Left renal cortex interstitium (tissue), 4 donors: ENCODE results near the gene TNK1. TPM values are rescaled to one million over a fixed set of nuclear protein-coding genes. Genes with fewer than 3 reads are reported as not detected.
A peak's percentile ranks its signal among the peaks of the same experiment; 100 is the strongest.
"Not testable (repeated sequence)": the region's sequence is repeated elsewhere in the genome, so short reads cannot be mapped to it uniquely, and the experiment has no call there.

Experiments
- DNase-seq, 4 donors: peaks; one replicate each; pipeline ENCODE4 v3.0.0-alpha.2; 2013; ENCODE audit warnings: low read depth in 4 of 4, low spot score in 2 of 4, missing footprints in 1 of 4
- polyA plus RNA-seq, 4 donors: library from polyadenylated mRNA; unstranded; fragments of 120-200 nt; gene quantifications; one replicate each; pipeline ENCODE4 v1.2.1, GENCODE V29; 2013; ENCODE audit not compliant: insufficient read length in 4 of 4

The TNK1 gene
- 1 to 10 TPM; 3.1 to 7.9 (median 5.7) TPM for polyA plus RNA-seq

DNA sequence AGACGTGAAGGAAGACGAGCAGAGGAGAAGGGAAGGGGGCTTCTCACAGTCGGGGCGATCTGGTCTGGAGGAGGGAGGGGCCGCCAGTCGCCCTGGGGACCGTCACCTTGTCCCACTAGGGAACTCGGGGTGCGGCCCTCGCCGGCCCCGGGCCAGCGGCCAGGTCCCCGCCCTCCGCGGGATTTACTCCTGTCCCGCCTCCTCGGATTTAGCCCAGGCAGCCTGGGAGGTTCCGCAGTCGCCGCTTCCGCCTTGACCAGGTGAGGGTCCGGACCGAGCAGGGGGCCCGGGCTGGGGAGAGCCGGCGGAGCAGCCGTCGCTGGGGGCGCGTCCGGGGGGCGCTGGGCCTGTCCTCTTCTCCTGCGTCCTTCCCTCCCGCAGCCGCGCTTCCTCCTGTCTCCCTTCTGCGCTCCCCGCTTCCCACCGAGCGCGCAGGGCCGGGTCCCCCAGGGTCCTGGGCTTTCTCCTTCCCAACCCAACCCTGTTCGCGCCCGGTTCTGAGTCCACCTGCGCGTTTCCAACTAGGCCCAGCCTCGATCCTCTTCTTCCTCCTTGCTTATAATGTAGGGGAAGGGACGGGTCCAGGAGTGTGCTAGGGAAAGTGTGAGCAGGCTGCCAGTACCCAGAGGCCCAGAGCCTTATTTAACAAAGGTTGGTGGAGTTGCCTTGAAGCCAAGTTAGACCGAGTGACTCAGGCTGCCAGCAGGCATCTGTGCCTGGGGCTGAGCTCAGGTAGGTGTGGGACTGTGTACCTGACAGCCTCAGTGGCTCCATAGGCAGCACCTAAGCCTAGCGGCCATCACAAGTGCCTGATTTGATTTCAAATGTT lies at the start of gene TNK1:
TSS of gene TNK1 (plus strand) at position 235 of the 829 bp plus-strand sequence. CDS start 1,838 bp downstream, outside the sequence.
- DNase-seq: peak in 1 of 4 donors; percentile 13

DNA sequence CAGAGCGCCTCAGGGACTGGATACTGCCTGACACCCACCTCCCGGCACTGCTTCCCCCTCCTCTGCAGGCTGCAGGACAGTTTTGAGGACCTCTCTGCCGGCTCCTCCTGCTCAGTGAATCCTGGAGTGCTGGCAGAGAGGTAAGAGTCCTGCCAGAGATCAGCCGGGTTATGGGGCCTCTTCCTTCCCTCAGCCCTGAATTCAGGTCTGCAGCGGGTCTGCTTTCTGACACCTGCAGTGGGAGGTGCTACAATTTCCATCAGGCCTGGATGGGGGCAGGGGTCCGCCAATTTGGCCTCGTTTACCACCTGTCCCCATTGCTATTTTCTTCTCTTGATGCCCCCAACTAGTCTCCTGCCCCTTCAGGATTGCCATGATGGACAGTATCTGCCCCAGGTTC lies 48.8 kb upstream of the TNK1 start:
- no peak for DNase-seq

DNA sequence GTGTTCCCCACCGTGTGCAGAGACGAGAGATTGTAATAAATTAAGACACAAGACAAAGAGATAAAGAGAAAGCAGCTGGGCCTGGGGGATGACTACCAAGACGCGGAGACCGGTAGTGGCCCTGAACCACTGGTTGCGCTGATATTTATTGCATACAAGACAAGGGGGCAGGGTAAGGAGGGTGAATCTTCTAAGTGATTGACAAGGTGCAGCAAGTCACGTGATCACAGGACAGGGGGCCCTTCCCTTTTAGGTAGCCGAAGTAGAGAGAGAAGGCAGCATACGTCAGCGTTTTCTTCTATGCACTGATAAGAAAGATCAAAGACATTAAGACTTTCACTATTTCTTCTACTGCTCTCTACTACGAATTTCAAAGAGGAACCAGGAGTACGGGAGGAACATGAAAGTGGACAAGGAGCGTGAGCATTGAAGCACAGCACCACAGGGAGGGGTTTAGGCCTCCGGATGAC lies 48.3 kb upstream of the TNK1 start:
- not testable (repeated sequence) for DNase-seq

GRCh38 chr17:7334938-7335538 lies 45.9 kb upstream of the TNK1 start:
- no peak for DNase-seq

DNA sequence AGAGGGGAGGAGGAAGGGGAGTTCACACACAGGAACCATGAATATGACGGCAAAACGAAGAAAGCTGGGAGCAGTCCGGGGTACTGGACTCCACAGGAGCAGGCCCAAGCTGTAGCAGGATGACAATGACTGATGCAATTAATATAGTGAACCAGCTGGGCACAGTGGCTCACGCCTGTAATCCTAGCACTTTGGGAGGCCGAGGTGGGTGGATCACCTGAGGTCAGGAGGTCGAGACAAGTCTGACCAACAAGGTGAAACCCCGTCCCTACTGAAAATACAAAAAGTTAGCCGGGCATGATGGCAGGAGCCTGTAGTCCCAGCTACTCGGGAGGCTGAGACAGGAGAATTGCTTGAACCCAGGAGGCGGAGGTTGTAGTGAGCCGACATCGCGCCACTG lies 45.1 kb upstream of the TNK1 start:
- DNase-seq: not testable (repeated sequence)

GRCh38 chr17:7336240-7337175 lies 44.4 kb upstream of the TNK1 start, which contains the start of gene ACAP1:
TSS of gene ACAP1 (plus strand) at chr17:7336529. CDS start at chr17:7336735, 206 bp downstream.
- DNase-seq: no peak

DNA sequence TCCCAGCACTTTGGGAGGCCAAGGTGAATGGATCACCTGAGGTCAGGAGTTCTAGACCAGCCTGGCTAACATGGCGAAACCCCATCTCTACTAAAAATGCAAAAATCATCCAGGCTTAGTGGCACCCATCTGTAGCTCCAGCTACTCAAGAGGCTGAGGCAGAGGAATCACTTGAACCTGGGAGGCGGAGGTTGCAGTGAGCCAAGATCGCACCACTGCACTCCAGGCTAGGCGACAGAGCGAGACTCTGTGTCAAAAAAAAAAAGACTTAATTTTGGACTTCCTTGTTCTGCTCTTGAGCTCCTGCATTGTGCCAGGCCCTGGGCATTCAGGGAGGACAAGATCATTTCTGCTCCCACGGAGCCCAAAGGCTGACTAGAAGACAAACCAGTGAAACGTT lies 43.3 kb upstream of the TNK1 start:
- not testable (repeated sequence) for DNase-seq

- DNase-seq: no peak
Measured at GRCh38 chr17:7340179-7340578, 40.7 kb upstream of the TNK1 start.

GRCh38 chr17:7341842-7342241 lies 39.0 kb upstream of the TNK1 start:
- no peak for DNase-seq

- no peak for DNase-seq
Measured at GRCh38 chr17:7343250-7343649, 37.6 kb upstream of the TNK1 start.

DNA sequence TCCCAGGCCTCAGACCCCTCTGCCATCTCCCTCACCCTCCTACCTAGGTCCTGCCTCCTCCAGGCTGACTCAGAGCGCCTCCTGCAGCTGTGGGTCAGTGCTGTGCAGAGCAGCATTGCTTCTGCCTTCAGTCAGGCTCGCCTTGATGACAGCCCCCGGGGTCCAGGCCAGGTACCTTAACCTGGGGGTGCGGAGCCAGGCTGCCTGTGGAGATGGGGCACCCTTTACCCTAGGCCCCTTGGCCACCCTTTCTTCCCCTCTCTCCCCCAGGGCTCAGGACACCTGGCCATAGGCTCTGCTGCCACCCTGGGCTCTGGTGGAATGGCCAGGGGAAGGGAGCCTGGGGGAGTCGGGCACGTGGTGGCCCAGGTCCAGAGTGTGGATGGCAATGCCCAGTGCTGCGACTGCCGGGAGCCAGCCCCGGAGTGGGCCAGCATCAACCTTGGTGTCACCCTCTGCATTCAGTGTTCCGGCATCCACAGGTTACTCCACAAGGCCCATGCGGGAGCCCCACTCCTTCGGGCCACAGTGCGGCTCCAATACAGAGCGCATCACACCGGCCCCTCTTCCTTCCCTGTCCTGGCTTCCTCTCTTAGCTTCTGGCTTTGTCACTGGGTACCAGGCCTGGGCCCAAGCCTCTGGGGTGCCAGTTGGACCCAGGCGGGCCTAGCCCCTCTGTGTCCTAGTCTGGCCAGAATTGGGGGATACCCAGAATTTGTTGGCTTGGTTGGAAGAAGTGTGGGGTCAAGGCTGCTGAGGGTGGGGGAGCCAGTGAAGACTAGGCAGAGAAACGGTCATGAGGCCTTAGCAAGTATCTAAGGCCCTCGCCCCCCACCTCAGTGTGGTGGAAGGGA lies 33.9 kb upstream of the TNK1 start:
- no peak for DNase-seq

- no peak for DNase-seq
Measured at GRCh38 chr17:7347630-7348477, 33.0 kb upstream of the TNK1 start.

DNA sequence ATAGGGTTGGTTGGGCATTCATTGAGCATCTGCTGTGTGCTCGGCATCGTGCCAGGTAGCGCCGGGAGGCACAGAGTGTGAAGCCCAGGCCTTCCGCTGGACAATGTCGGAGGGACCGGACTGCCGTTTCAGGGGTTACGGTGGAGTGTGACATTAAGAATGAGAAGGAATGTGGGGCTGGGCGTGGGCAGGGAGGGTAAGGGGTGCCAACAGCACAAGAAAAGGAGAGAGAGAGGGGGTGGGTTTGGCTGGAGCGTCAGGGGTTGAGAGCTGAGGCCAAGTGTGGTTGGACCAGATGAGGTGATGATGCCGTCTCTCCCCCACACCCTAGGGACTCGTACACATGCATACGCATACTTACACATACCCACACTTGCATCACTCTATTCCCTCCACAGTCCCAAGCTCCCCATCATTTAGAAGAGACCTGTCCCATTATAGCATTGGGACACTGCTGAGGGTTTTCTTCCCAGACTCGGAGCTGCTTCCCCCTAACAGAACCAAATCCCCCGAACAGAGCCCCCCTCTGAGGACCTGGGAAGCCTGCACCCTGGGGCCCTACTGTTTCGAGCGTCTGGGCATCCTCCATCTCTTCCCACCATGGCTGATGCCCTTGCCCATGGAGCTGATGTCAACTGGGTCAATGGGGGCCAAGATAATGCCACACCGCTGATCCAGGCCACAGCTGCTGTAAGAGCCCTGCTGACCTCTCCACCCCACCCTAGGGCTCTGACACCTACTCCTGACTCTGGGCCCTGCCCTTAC lies 32.2 kb upstream of the TNK1 start:
- DNase-seq: no peak

GRCh38 chr17:7351665-7352502 lies 29.0 kb upstream of the TNK1 start, which contains the start of gene KCTD11:
TSS of gene KCTD11 (plus strand) at chr17:7352162.
- peak; percentile 55 to 77 (median 67) for DNase-seq

DNA sequence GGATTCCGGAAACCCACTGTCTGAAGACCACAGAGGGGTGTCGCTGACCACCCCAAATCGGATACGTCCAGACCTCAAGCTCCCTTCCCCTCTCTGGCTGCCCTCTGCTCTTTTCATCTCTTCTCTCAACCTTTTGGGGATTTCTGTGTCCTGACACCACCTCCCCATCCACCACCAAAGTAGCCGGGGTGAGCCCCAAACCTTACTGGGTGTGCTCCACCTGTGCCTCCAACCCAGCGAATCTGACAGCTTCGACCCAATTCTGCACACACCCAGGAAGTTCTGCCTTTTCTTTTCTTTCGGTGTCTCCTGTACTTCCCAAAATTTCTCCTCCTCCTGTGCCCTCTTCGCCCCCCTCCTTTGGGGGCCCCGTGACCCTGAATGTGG lies 28.4 kb upstream of the TNK1 start:
- DNase-seq: no peak

GRCh38 chr17:7352910-7353635 lies 27.8 kb upstream of the TNK1 start:
- DNase-seq: no peak
